GM18951 (cell line): ENCODE results near the gene FNDC5.

Source experiments
- POLR2A ChIP-seq: IDR thresholded peaks from 4 replicates; pipeline ENCODE4 v1.6.1; 2011; ENCODE audit warnings: mild to moderate bottlenecking; ENCODE audit not compliant: insufficient read length, insufficient read depth; ENCODE audit errors: extremely low read depth
- in situ Hi-C: fragments of 300-500 bp; cut with MboI; formaldehyde crosslinking; loops from one replicate; pipeline ENCODE4 v1.12.0; 2022; ENCODE audit warnings: low sequenced_read_pairs, mixed read lengths, inconsistent platforms; ENCODE audit not compliant: unreplicated experiment

Gene FNDC5

DNA sequence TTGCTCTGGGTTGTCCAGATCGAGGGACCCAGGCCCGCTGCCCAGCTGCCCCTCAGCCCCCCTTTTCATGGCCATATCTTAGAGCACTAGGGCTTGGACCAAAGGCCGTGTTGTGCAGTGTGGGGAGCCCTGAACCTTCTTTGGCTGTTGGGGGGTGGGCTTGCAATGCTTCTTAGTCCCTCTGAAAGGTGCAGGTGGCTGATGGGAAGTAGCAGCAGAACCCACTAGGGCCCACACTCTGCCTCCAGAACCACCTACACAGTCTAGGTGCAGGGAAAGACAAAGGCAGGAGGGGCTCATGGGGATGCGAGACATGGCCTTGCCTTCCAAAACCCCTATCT is 13.3 kb upstream of the FNDC5 start:
- in situ Hi-C loops = no loop called here

GRCh38 chr1:32883338-32884031 is 12.8 kb upstream of the FNDC5 start:
- TF ChIP-seq POLR2A = no peak
- in situ Hi-C loops = no loop called here

More for the DNA sequence above, 13.3 kb upstream of the FNDC5 start:
- TF ChIP-seq POLR2A = no peak

DNA sequence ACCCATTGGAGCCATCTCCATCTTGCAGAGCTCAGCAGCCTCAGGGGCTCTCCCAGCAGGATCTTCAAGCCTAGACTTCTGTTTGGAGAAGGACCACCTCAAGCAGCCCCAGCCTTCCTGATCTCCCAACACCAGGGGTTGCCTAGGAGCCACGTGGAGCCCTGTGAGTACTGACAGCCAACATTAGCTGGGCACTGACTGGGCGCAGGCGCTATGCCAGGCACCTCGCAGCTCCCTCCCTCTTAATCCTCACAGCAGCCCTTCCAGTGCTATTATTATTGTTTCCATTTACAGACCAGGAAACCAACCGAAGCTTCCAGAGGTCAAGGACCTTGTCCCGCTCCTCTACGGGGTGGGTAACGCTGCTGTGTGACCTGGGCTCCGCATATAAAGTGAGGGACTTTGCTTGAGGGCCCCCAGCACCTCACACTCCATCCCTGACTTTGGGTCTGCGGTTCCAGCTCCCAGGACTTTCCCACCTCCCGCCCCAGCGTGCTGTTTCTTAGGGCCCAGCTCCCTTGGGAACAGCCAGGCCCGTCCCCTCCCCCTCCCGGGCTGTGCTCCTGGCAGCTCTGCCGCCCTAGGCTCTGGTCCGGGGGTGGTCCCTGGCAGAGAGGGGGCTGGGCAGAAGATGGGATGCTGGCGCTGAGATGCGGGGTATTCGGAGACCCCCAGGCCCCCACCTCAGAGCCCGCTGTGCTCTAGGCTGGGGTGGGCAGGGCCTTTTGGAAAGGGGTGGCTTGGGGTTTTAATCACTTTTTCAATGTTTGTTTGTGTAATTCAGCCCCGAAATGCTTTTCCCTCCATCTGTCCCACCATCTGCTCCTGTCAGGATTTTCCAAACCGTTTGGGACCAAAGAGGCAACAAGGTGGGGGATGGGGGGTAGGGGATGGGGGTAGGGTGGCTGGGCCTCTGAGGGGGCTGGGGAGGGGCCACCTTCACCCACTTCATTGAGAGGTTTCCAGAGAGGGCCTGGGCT is 11.4 kb upstream of the FNDC5 start:
- in situ Hi-C loops = no loop called here
- TF ChIP-seq POLR2A = no peak

DNA sequence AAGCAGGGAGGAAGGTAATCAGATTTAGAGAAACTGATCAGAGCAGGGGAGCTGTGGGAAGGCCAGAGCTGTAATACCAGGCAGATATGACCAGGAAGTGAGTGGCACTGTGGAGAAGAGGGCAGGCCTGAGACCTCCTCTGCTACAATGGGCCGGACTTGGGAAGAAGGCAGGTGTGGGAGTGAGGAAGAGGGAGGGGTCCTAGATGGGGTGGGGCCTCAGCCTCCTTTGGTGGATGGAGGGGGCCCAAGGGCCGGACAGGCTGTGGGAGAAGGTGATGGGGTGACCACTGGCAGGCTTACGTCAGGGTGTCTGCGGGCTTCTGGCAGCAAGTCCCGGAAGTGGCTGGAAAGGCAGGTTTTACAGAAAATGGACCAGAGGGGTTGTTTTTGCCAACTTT is 10.6 kb upstream of the FNDC5 start:
- in situ Hi-C loops = no loop called here
- no peak for TF ChIP-seq POLR2A

DNA sequence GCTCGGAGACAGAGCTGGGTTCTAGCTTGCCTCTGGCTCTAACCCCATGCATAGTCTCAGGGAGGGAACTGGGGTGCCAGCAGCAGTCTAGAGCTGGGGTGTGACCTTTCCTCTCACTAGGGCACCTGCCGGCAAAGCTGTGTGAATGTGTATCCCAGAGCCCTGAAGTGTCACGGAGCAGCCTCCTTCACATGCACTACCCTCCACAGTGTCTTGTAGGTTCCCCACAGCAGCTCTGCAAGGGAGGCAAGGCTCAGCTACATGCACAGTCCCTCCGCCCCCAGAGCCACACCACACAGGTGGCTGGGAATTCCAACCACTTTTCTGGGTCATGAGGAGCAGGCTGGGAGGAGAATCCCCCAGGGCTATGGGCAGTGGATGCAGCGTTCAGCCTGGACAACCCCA is 7.9 kb upstream of the FNDC5 start:
- in situ Hi-C loops = no loop called here
- TF ChIP-seq POLR2A = no peak

DNA sequence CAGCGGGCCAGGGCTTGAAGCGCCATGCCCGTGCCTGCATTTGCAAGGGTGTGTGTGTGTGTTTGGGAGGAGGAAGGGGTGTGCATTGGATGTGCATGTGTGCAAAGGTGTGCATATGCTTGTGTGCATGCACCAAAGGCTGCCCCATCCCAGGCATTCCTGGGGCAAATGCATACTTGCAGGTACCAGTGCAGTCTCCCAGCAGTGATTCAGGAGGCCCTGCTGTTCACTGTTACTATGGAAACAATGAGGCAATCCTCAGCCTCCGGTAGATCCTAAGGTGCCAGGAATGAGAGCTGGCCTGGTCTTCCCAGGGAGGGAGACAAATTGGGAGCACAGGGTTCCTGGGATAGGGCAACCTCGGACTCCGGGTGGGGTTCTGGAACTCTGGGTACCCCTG is 7.5 kb upstream of the FNDC5 start:
- in situ Hi-C loops = no loop called here
- TF ChIP-seq POLR2A = no peak

DNA sequence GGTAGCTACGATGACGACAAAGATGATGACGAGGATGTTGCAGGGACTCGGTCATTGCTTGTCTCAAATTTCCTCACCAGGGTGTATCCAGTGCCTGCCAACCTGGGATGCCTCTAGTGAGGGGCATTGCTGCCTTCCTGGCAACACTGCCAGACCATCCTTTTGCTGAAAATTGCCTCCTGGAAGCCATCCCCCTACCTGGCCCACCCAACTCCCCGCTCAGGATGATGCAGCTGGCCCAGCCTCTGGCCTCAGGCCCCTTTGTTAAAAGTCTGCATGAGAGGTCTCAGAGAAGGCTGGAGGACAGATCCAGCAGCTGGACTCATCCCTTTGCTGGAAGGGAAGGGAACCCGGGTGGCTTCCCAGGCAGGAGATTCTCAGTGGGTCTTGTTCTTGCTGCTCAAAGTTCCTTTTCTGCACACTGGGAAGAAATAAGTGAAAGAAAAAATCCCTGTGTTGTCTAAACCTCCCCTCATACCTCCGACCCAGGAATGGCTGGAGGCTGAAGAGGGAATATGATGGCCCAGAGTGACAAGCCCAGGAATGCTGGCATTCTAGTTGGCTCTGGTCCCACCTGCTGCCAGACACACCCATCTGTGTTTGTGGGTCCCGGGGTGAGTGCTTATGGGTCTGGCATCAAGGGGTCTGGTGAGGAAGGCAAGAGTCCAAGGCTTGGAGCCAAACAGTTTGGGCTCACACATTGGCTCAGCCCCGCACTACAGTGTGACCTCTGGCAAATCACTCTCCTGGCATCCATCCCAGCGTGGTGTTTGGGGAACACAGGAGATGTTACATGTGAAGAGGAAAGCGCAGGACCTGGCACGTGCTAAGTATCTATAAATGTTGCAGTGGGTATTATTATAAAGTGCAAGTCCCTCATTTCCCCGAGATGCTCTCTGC is 6.7 kb upstream of the FNDC5 start:
- TF ChIP-seq POLR2A = no peak
- in situ Hi-C loops = no loop called here

DNA sequence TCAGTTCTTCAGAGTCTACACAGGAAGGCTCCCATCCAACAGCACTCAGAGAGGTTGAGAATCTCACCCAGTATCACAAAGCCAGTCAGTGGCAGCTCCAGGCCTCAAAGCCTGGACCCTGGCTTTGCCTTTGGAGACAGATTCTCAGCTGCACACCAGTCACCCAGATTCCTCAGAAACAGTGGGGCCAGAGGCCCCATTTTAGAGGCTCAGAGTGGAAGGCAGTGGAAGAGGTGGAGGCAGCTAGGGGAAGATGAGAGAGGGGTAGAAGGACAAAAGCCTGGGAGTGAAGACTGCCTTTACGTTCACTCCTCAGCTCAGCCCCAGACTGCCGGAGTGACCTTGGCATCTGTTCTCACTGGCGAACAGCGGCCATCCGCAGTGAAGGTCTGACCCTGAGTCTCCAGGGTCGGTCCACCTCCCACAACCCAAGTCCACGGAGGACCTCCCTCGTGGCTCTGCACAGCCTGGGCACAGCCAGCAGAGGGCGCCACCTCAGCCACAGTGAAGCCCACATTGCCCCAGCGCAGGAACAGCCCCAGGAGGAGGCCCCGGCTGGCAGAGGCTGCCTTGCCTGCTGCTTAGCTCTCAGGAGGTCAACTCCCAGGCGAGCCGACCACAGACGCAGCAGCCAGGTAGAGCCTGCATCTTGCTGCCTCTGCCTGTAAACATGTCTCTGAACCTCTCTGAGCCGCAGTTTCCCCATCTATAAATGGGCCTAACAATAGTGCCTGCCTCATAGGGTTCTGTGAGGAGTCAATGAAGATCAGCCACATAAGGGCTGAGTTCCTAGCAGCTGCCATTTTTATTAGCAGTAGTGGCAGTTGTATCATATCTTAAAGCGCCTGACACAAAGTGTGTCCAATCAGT is 5.9 kb upstream of the FNDC5 start:
- in situ Hi-C loops = no loop called here
- no peak for TF ChIP-seq POLR2A

GRCh38 chr1:32874860-32875752 is 4.4 kb upstream of the FNDC5 start:
- TF ChIP-seq POLR2A = no peak
- in situ Hi-C loops = no loop called here

DNA sequence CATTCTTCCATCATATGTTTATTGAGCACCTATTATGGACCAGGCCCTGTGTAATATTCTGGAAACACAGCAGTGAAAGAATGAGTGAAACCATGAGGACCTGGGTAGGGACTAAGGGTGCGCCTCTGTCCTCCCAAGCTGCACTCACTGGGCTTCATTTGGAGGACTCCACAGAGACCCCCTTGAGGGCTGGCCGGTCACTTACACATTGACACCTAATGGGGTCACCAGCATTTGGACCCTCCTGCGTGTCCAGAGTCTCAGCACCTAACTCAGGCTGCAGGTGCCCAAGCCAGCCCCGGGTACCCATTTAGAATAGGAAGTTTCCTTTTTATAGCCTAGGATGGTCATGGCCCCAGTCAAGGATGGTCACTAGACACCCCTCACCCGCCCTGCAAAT is 2.8 kb upstream of the FNDC5 start:
- in situ Hi-C loops = no loop called here
- TF ChIP-seq POLR2A = no peak

DNA sequence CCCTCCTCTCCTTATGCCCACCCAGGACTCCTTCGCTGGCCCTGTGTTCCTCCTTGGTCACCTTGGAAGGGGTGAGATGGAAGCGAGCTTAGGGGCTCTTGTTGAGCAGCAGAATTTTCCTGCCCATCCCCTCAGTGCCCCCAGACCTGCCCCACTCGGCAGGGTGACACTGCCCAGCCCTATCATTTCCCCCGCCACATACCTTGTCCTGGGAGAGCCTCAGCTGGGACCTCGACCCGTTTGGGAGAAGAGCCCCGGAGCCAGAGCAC is 1.4 kb upstream of the FNDC5 start:
- no peak for TF ChIP-seq POLR2A
- in situ Hi-C loops = no loop called here
